Peyer's patch (tissue), 4 donors: ENCODE measurements around the gene SOX11.

ENCODE experiments used
- POLR2A ChIP-seq, 2 donors: fragments of 450-650 bp; IDR thresholded peaks; one replicate each; pipeline ENCODE4 v1.5.1; 2017; ENCODE audit warnings: antibody characterized with exemption in 2 of 2, mild to moderate bottlenecking in 2 of 2, moderate library complexity in 2 of 2
- TF ChIP-seq, protein P1 (sequence below), 6 experiments: fragments of 450-650 bp in 4 of 6; fragments of 200-600 bp in 2 of 6; sonication (generic) in 1 of 6; IDR thresholded peaks; one replicate each; pipeline ENCODE4 v1.5.1; 2017 to 2019; ENCODE audit warnings: antibody characterized with exemption in 6 of 6, mild to moderate bottlenecking in 3 of 6, moderate library complexity in 1 of 6

DNA sequence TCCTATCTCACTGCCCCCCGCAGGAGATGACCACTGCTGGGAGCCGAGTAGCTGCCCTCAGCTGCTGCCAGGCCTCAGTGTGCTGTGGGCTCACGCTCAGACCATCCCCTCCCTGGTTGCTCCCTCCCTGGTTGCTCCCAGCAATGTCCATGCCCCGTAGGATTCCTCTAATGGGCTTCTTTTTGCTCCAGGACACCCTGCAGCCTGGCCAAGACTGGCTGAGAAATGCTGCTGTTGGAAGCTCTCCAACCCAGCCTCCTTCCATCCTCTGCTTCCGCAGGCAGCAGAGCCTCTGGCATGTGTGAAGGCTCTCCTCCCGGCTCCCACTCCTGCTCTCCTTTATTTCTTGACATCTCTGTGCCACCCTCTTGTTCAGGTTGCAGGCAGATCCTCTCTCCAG, 48.6 kb downstream of the SOX11 start:
- TF ChIP-seq POLR2A (IDR thresholded peaks at IDR 0.05), result no peak
- TF ChIP-seq, protein P1, sequence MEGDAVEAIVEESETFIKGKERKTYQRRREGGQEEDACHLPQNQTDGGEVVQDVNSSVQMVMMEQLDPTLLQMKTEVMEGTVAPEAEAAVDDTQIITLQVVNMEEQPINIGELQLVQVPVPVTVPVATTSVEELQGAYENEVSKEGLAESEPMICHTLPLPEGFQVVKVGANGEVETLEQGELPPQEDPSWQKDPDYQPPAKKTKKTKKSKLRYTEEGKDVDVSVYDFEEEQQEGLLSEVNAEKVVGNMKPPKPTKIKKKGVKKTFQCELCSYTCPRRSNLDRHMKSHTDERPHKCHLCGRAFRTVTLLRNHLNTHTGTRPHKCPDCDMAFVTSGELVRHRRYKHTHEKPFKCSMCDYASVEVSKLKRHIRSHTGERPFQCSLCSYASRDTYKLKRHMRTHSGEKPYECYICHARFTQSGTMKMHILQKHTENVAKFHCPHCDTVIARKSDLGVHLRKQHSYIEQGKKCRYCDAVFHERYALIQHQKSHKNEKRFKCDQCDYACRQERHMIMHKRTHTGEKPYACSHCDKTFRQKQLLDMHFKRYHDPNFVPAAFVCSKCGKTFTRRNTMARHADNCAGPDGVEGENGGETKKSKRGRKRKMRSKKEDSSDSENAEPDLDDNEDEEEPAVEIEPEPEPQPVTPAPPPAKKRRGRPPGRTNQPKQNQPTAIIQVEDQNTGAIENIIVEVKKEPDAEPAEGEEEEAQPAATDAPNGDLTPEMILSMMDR (IDR thresholded peaks at IDR 0.05), result no peak
